Measurements from ENCODE around the gene CLECL1.
"Not testable (repeated sequence)": the region's sequence is repeated elsewhere in the genome, so short reads cannot be mapped to it uniquely, and the experiment has no call there.

Gene CLECL1

DNA sequence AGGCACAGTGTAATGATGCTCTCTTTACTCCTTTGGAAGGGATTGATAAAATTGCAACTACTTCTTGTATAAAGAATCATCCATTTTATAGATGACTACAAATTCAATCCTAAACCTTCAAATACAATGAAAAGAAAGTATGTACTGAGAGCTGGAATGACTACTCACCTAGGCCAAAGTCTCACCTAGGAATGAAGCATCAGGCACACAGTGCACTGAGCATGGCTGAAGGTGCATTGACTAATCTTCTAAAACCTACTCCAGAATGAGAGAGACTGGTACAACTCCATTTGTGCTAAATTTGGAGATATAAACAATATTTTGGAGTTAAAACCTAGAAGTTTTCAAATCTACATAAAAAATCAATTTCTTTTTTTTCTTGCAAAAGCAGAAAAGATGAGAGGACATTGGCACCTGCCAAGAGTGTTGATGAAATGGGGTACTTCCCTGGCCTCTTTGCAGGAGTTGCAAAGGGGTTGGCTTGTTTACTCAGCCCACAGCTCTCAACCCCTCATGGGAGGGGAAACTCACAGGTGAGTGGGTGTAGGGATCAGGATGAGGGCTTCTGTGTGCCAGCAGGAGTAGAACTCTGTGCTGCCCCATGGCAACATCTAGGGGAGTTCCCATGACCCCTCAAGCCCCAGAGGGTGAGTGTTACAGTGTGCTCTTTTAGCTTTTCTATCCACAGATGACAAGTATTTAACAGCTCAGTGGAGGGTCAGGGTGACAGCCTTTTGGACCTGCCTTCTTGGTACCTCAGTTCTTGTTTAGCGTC, 31.3 kb downstream of the CLECL1 start:
- H3K4me3 ChIP-seq (replicated peaks; ENCODE audit: low read depth, low read length), result no peak overlapping the region
- DNase-seq (ENCODE audit: extremely low read depth, low read depth), result no peak
- TF ChIP-seq, protein P1, sequence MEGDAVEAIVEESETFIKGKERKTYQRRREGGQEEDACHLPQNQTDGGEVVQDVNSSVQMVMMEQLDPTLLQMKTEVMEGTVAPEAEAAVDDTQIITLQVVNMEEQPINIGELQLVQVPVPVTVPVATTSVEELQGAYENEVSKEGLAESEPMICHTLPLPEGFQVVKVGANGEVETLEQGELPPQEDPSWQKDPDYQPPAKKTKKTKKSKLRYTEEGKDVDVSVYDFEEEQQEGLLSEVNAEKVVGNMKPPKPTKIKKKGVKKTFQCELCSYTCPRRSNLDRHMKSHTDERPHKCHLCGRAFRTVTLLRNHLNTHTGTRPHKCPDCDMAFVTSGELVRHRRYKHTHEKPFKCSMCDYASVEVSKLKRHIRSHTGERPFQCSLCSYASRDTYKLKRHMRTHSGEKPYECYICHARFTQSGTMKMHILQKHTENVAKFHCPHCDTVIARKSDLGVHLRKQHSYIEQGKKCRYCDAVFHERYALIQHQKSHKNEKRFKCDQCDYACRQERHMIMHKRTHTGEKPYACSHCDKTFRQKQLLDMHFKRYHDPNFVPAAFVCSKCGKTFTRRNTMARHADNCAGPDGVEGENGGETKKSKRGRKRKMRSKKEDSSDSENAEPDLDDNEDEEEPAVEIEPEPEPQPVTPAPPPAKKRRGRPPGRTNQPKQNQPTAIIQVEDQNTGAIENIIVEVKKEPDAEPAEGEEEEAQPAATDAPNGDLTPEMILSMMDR (IDR thresholded peaks at IDR 0.05; ENCODE audit: low read depth, low read length, missing control alignments), result no peak

GRCh38 chr12:9700606-9700956, 32.3 kb downstream of the CLECL1 start:
- DNase-seq (ENCODE audit: extremely low read depth, low read depth), result no peak
- TF ChIP-seq, protein P1 (IDR thresholded peaks at IDR 0.05; ENCODE audit: low read depth, low read length, missing control alignments), result no peak
- H3K4me3 ChIP-seq (replicated peaks; ENCODE audit: low read depth, low read length), result no peak overlapping the region

DNA sequence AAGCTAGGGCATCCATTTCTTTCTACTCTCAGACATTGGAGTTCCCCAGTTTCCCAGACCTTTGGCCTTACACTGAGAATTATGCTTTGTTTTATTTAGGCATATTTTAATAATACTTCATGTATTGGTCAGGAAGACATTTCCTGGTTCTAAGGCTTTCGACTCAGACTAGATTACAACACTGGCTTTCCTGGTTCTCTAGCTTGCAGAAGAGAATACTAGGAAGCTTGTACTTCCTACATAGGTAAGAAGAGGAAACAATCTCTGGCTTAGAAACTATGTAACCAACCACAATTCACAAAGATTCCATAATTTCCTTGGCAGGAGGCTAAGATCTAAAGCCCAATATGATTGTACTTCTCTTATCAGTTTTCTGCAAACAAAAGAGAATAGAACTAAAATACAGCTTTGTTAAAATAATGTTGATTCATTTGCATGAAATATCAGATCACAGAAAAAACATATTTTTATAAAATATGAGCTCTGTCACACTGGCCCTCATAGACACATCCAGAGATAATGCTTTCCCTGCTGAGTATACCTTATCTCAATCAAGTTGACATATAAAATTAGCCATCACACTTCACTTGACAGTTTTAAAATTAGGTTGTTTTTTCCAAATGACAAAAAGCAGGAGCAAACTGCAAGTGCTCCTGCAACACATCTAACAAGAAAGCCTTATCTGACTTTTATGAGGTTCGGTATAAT, 32.8 kb downstream of the CLECL1 start:
- TF ChIP-seq, protein P1 (IDR thresholded peaks at IDR 0.05; ENCODE audit: low read depth, low read length, missing control alignments), result no peak
- no peak for DNase-seq (ENCODE audit: extremely low read depth, low read depth)
- H3K4me3 ChIP-seq (replicated peaks; ENCODE audit: low read depth, low read length), result no peak overlapping the region

DNA sequence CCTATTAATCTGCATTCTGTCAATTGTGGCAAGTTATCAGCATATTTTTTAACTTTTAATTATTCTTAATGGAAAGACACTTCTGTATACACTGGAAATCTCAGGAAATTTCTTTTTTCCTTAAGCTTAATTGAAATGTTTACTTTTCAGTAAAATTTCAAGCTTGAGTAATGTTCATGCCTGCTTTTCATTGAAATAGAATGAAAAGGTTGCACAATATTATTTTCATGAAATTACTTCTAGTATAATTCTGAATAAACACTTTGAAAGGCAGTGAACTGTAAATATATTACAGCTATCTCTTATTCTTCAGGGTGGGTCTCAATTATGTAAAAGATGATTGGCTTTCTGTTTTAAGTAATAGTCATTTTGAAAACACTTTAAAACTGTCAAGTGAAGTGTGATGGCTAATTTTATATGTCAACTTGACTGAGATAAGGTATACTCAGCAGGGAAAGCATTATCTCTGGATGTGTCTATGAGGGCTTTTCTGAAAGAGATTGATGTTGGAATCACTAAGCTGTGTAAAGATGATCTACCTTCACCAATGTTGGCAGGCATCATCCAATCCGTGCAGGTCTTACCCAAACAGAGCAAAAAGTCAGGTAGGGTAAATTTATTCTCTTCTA, 33.5 kb downstream of the CLECL1 start:
- no peak for DNase-seq (ENCODE audit: extremely low read depth, low read depth)
- TF ChIP-seq, protein P1 (IDR thresholded peaks at IDR 0.05; ENCODE audit: low read depth, low read length, missing control alignments), result no peak
- no peak overlapping the region for H3K4me3 ChIP-seq (replicated peaks; ENCODE audit: low read depth, low read length)

DNA sequence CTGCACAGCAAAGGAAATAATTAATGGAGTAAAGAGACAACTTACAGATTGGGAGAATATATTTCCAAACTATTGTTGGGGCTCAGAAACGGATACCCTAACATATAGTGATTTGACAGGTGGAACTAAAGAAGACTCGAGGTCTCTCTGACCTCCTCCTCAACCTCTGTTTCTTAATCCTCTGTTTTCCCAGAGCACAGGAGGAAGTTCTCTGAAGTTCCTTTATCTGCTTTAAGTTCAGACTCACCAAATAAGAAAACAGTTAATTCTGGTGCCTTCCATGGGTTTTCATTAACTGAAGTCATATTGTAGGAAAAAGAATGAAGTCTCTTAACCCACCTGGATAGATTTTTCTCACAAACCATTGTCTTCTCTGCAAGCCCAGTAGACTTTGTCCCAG, 34.2 kb downstream of the CLECL1 start:
- no peak for DNase-seq (ENCODE audit: extremely low read depth, low read depth)

DNA sequence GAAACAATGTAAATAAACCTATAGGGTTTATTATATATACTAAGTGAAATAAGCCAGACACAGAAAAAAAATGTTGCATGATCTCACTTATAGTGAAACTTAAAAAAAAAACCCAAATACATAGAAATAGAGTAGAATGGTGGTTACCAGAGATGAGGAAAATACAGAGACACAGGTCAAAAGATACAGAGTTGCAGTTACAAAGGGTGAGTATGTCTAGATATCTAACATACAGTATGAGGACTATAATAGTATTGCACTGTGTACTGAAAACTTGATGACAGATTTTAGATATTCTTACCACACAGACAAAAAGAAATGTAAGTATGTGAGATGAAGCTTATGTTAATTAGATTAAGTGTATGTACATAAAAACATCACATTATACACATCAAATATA, 35.3 kb downstream of the CLECL1 start:
- H3K4me3 ChIP-seq (replicated peaks; ENCODE audit: low read depth, low read length), result no peak overlapping the region
- TF ChIP-seq, protein P1 (IDR thresholded peaks at IDR 0.05; ENCODE audit: low read depth, low read length, missing control alignments), result no peak
- no peak for DNase-seq (ENCODE audit: extremely low read depth, low read depth)

More for the DNA sequence above, 34.2 kb downstream of the CLECL1 start:
- TF ChIP-seq, protein P1 (IDR thresholded peaks at IDR 0.05; ENCODE audit: low read depth, low read length, missing control alignments), result no peak
- no peak overlapping the region for H3K4me3 ChIP-seq (replicated peaks; ENCODE audit: low read depth, low read length)

DNA sequence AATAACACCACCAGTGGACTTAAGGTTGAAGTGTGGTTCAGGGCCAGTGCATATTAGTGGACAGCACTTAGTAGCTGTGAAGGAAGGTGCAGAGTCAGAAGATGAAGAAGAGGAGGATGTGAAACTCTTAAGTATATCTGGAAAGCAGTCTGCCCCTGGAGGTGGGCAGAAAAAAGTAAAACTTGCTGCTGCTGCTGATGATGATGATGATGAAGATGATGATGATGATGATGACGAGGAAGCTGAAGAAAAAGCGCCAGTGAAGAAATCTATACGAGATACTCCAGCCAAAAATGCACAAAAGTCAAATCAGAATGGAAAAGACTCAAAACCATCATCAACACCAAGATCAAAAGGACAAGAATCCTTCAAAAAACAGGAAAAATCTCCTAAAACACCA, 37.2 kb downstream of the CLECL1 start:
- not testable (repeated sequence) for DNase-seq (ENCODE audit: extremely low read depth, low read depth); H3K4me3 ChIP-seq (replicated peaks; ENCODE audit: low read depth, low read length)

DNA sequence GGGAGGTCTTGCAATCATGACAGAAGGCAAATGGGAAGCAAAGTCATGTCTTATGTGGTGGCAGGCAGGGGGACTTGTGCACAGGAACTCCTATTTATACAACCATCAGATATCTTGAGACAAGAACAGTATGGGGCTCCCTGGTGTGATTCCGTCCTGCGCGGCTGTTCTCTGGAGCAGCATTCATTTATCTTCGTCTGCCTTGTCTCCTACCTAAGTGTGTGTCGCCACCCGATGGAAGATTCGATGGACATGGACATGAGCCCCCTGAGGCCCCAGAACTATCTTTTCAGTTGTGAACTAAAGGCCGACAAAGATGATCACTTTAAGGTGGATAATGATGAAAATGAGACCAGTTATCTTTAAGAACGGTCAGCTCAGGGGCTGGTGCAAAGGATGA, 37.7 kb downstream of the CLECL1 start:
- H3K4me3 ChIP-seq (replicated peaks; ENCODE audit: low read depth, low read length); DNase-seq (ENCODE audit: extremely low read depth, low read depth): not testable (repeated sequence)

Data from HFF-Myc (cell line).